Neuron (in vitro differentiated cells): Measurements from ENCODE around the gene DAD1.
"Not testable (repeated sequence)": the region's sequence is repeated elsewhere in the genome, so short reads cannot be mapped to it uniquely, and the experiment has no call there.

ENCODE experiments used
- H2AFZ ChIP-seq: one replicate; pipeline ENCODE4 v1.6.1; 2013; ENCODE audit warnings: low read depth, mild to moderate bottlenecking, inconsistent platforms, low read length, moderate library complexity
- H3K27me3 ChIP-seq: one replicate; pipeline ENCODE4 v1.6.1; 2013; ENCODE audit warnings: low read length; ENCODE audit not compliant: insufficient read depth
- H3K36me3 ChIP-seq: one replicate; pipeline ENCODE4 v1.6.1; 2013; ENCODE audit warnings: low read length; ENCODE audit not compliant: insufficient read depth
- H3K4me1 ChIP-seq: one replicate; pipeline ENCODE4 v1.6.1; 2013; ENCODE audit warnings: low read length; ENCODE audit not compliant: insufficient read depth
- H3K4me3 ChIP-seq: 2 replicates; pipeline ENCODE4 v1.5.1; 2013; ENCODE audit warnings: mild to moderate bottlenecking, low read length, moderate library complexity
- H3K9me3 ChIP-seq: one replicate; pipeline ENCODE4 v1.6.1; 2013; ENCODE audit warnings: low read length

DAD1 gene

GRCh38 chr14:22552001-22552826, 36.8 kb downstream of the DAD1 start:
- H2AFZ ChIP-seq, result no peak overlapping the region
- peaks cover 3% of the 10 kb centered on the region for H3K4me1 ChIP-seq
- no peaks in the 10 kb centered on the region for H3K36me3 ChIP-seq
- no peaks in the 10 kb centered on the region for H3K27me3 ChIP-seq
- no peak overlapping the region for H3K4me3 ChIP-seq
- no peaks in the 10 kb centered on the region for H3K9me3 ChIP-seq

GRCh38 chr14:22551605-22551997, 37.4 kb downstream of the DAD1 start:
- Histone ChIP-seq H3K9me3 (no peaks in the 10 kb centered on the region), H3K27me3 (no peaks in the 10 kb centered on the region), H3K36me3 (no peaks in the 10 kb centered on the region), H2AFZ (no peak overlapping the region), H3K4me3 (no peak overlapping the region), H3K4me1 (peaks cover 4% of the 10 kb centered on the region)

GRCh38 chr14:22549981-22550673, 38.9 kb downstream of the DAD1 start:
- H2AFZ ChIP-seq, result no peak overlapping the region
- no peaks in the 10 kb centered on the region for H3K27me3 ChIP-seq
- H3K36me3 ChIP-seq, result no peaks in the 10 kb centered on the region
- peaks cover 8% of the 10 kb centered on the region for H3K4me1 ChIP-seq
- no peak overlapping the region for H3K4me3 ChIP-seq
- no peaks in the 10 kb centered on the region for H3K9me3 ChIP-seq

- Histone ChIP-seq H3K36me3 (no peaks in the 10 kb centered on the region), H3K27me3 (no peaks in the 10 kb centered on the region), H3K4me1 (peaks cover 8% of the 10 kb centered on the region), H2AFZ (no peak overlapping the region), H3K9me3 (no peaks in the 10 kb centered on the region), H3K4me3 (no peak overlapping the region)
Measured at GRCh38 chr14:22549324-22549962, 39.6 kb downstream of the DAD1 start.

GRCh38 chr14:22547948-22548750, 40.9 kb downstream of the DAD1 start:
- Histone ChIP-seq H3K4me1 (peaks cover 8% of the 10 kb centered on the region), H3K9me3 (no peaks in the 10 kb centered on the region), H3K4me3 (no peak overlapping the region), H2AFZ (no peak overlapping the region), H3K36me3 (no peaks in the 10 kb centered on the region), H3K27me3 (no peaks in the 10 kb centered on the region)

GRCh38 chr14:22547313-22547947, 41.6 kb downstream of the DAD1 start:
- Histone ChIP-seq H2AFZ (no peak overlapping the region), H3K27me3 (no peaks in the 10 kb centered on the region), H3K4me3 (no peak overlapping the region), H3K9me3 (no peaks in the 10 kb centered on the region), H3K36me3 (no peaks in the 10 kb centered on the region), H3K4me1 (peaks cover 8% of the 10 kb centered on the region)

- Histone ChIP-seq H3K4me1 (peaks cover 8% of the 10 kb centered on the region), H2AFZ (peak overlapping the region; percentile 44), H3K36me3 (no peaks in the 10 kb centered on the region), H3K4me3 (no peak overlapping the region), H3K27me3 (no peaks in the 10 kb centered on the region), H3K9me3 (no peaks in the 10 kb centered on the region)
Measured at GRCh38 chr14:22546722-22547071, 42.3 kb downstream of the DAD1 start.

GRCh38 chr14:22545842-22546721, 42.9 kb downstream of the DAD1 start:
- Histone ChIP-seq H3K4me1 (peaks cover 8% of the 10 kb centered on the region), H3K4me3 (no peak overlapping the region), H3K9me3 (no peaks in the 10 kb centered on the region), H2AFZ (peak overlapping the region; percentile 44), H3K36me3 (no peaks in the 10 kb centered on the region), H3K27me3 (no peaks in the 10 kb centered on the region)

- Histone ChIP-seq H2AFZ (no peak overlapping the region), H3K27me3 (no peaks in the 10 kb centered on the region), H3K36me3 (no peaks in the 10 kb centered on the region), H3K9me3 (no peaks in the 10 kb centered on the region), H3K4me3 (no peak overlapping the region), H3K4me1 (peaks cover 5% of the 10 kb centered on the region)
Measured at GRCh38 chr14:22544881-22545420, 44.1 kb downstream of the DAD1 start.

- no peaks in the 10 kb centered on the region for H3K36me3 ChIP-seq
- H2AFZ ChIP-seq, result no peak overlapping the region
- H3K4me1 ChIP-seq, result peaks cover 5% of the 10 kb centered on the region
- H3K27me3 ChIP-seq, result no peaks in the 10 kb centered on the region
- H3K4me3 ChIP-seq, result no peak overlapping the region
- no peaks in the 10 kb centered on the region for H3K9me3 ChIP-seq
Measured at GRCh38 chr14:22544406-22544805, 44.6 kb downstream of the DAD1 start.

GRCh38 chr14:22543570-22544357, 45.3 kb downstream of the DAD1 start:
- H3K4me3 ChIP-seq, H3K27me3 ChIP-seq, H3K4me1 ChIP-seq, H3K36me3 ChIP-seq, H2AFZ ChIP-seq, H3K9me3 ChIP-seq: not testable (repeated sequence)
